ENCODE data around the gene SPDYE17.
"Not testable (repeated sequence)": the region's sequence is repeated elsewhere in the genome, so short reads cannot be mapped to it uniquely, and the experiment has no call there.

SPDYE17 gene

GRCh38 chr7:77006127-77007110 lies 25.7 kb downstream of the SPDYE17 start:
- not testable (repeated sequence) for ATAC-seq (replicated peaks; ENCODE audit: extremely low read depth, poor library complexity, severe bottlenecking); H3K4me1 Mint-ChIP-seq; H3K27ac Mint-ChIP-seq (ENCODE audit: low read depth); H3K27me3 Mint-ChIP-seq; DNase-seq (ENCODE audit: low spot score in 2 of 2); H3K4me3 Mint-ChIP-seq; H3K36me3 Mint-ChIP-seq (ENCODE audit: insufficient read depth); H3K9me3 Mint-ChIP-seq

DNA sequence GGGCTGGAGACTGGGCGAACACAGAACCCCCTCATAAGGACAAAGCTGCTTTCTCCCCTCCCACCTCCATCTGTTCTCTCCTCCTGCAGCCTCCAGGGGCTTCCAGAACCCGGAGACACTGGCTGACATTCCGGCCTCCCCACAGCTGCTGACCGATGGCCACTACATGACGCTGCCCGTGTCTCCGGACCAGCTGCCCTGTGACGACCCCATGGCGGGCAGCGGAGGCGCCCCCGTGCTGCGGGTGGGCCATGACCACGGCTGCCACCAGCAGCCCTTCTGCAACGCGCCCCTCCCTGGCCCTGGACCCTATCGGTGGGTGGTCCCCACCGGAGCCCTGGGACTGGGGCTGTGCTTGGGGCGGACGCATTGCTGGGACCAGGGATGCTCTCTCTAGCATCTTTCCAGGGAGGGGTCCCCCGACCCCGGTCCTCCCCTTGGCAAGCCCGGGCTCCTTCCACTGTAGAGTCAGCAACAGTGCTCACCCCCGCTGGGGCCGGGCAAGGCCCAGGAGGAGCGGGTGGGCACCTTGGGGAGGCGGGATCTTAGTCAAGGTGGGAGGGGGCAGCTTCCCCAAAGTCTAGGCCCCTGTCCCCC lies 26.6 kb downstream of the SPDYE17 start:
- not testable (repeated sequence) for H3K9me3 Mint-ChIP-seq; H3K27me3 Mint-ChIP-seq; H3K4me1 Mint-ChIP-seq; DNase-seq (ENCODE audit: low spot score in 2 of 2); H3K4me3 Mint-ChIP-seq; H3K36me3 Mint-ChIP-seq (ENCODE audit: insufficient read depth); H3K27ac Mint-ChIP-seq (ENCODE audit: low read depth); ATAC-seq (replicated peaks; ENCODE audit: extremely low read depth, poor library complexity, severe bottlenecking)

DNA sequence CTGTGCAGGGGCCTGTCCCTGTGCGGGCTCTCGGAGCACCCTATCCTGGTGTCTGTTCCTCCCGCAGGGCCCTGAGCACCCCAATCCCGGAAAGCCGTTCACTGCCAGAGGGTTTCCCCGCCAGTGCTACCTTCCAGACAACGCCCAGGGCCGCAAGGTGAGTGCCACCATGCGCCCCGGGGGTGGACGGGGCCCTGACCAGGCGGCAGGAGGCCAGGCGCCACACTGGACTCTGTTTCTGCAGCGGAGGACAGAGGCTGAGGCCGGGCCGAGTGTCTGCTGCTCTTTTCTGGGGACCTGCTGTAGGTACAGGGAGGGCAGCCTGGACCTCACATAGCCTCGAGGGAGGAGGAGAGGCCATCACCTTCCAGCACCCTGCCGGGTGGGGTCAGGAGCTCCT lies 28.0 kb downstream of the SPDYE17 start:
- H3K4me1 Mint-ChIP-seq; DNase-seq (ENCODE audit: low spot score in 2 of 2); ATAC-seq (replicated peaks; ENCODE audit: extremely low read depth, poor library complexity, severe bottlenecking); H3K27ac Mint-ChIP-seq (ENCODE audit: low read depth); H3K4me3 Mint-ChIP-seq; H3K36me3 Mint-ChIP-seq (ENCODE audit: insufficient read depth); H3K27me3 Mint-ChIP-seq; H3K9me3 Mint-ChIP-seq: not testable (repeated sequence)

DNA sequence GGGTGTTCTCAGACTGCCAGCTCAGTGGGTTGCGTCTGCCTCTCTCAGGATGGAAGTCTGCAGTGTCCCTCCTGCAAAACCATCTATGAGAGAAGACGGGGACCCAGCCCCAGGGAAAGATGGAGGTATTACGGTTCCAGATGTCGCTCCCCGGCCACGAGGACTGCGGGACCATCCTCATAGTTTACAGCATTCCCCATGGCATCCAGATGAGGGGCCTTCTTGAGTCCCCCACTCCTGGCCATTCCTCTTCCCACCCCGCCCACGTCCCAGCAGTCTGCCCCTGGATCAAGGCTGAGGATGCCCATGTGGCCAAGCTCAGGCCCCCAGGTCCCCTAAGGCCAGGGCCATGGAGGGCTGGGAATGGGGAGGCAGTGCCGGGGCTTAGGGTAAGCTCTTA lies 28.9 kb downstream of the SPDYE17 start:
- ATAC-seq (replicated peaks; ENCODE audit: extremely low read depth, poor library complexity, severe bottlenecking); H3K27ac Mint-ChIP-seq (ENCODE audit: low read depth); H3K4me1 Mint-ChIP-seq; DNase-seq (ENCODE audit: low spot score in 2 of 2); H3K9me3 Mint-ChIP-seq; H3K36me3 Mint-ChIP-seq (ENCODE audit: insufficient read depth); H3K4me3 Mint-ChIP-seq; H3K27me3 Mint-ChIP-seq: not testable (repeated sequence)

DNA sequence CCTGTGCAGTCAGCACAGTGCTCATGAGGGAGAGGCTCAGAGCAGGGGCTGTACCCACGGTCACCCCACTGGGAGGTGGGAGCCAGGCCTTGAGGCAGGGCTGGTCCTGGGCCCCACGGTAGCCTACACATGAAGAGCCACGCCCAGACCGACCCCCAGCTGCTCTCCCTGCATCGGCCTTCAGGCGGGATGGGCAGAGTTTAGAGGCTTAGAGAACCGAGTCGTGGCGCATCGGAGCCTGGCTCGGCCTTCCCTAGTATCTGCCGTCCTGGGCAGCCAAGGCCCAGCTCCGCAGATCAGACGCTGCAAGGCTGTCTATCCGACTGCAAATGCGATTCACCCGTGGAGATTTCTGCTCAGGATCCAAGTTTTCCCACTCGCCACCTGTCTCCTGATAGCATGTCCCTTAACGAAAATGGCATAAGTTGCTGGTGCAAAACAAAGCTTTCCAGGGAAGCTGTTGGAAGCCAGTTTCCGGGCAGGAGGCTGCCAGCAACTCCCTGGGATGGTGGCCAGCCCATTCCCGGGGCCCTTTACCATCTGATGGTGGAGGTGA lies 29.4 kb downstream of the SPDYE17 start:
- not testable (repeated sequence) for H3K36me3 Mint-ChIP-seq (ENCODE audit: insufficient read depth); H3K4me3 Mint-ChIP-seq; H3K9me3 Mint-ChIP-seq; H3K27me3 Mint-ChIP-seq; H3K4me1 Mint-ChIP-seq; ATAC-seq (replicated peaks; ENCODE audit: extremely low read depth, poor library complexity, severe bottlenecking); H3K27ac Mint-ChIP-seq (ENCODE audit: low read depth); DNase-seq (ENCODE audit: low spot score in 2 of 2)

GRCh38 chr7:77002104-77002503 lies 30.1 kb downstream of the SPDYE17 start:
- not testable (repeated sequence) for H3K4me3 Mint-ChIP-seq; H3K27me3 Mint-ChIP-seq; ATAC-seq (replicated peaks; ENCODE audit: extremely low read depth, poor library complexity, severe bottlenecking); DNase-seq (ENCODE audit: low spot score in 2 of 2); H3K4me1 Mint-ChIP-seq; H3K9me3 Mint-ChIP-seq; H3K27ac Mint-ChIP-seq (ENCODE audit: low read depth); H3K36me3 Mint-ChIP-seq (ENCODE audit: insufficient read depth)

DNA sequence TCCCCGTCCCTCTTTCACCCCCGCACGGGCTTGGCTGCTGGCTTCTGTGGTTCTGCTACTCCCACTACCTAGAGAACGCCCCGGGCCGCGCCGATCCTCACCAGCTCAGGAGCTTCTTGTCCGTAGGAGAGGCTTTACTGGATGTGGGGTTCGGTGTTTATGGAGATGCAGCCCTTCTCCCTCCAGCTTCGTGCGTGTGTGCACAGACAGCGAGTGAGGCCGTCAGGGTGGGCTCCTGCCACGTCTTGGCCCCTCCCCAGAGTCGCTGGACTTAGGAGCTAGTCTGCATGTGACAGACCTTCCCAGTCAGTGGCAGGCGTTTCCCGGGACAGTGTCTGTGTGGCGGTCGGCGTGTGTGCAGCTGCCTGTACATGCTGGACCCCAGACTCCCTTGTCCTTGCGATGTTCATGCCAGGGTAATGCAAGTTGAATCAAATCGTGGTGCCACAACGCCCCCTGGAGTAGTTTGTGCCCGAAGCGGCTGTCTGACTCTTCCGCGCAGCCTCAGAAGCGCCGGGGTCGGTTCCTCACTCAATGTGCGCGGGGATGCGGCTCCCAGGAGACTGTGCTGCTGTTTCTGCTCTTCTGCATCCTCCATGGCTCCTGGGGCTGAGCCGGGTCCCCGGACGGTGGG lies 32.6 kb downstream of the SPDYE17 start:
- H3K4me3 Mint-ChIP-seq; DNase-seq (ENCODE audit: low spot score in 2 of 2); H3K4me1 Mint-ChIP-seq; H3K27me3 Mint-ChIP-seq; H3K9me3 Mint-ChIP-seq; H3K36me3 Mint-ChIP-seq (ENCODE audit: insufficient read depth); H3K27ac Mint-ChIP-seq (ENCODE audit: low read depth): not testable (repeated sequence)
- ATAC-seq (replicated peaks; ENCODE audit: extremely low read depth, poor library complexity, severe bottlenecking), result peak; percentile 37

DNA sequence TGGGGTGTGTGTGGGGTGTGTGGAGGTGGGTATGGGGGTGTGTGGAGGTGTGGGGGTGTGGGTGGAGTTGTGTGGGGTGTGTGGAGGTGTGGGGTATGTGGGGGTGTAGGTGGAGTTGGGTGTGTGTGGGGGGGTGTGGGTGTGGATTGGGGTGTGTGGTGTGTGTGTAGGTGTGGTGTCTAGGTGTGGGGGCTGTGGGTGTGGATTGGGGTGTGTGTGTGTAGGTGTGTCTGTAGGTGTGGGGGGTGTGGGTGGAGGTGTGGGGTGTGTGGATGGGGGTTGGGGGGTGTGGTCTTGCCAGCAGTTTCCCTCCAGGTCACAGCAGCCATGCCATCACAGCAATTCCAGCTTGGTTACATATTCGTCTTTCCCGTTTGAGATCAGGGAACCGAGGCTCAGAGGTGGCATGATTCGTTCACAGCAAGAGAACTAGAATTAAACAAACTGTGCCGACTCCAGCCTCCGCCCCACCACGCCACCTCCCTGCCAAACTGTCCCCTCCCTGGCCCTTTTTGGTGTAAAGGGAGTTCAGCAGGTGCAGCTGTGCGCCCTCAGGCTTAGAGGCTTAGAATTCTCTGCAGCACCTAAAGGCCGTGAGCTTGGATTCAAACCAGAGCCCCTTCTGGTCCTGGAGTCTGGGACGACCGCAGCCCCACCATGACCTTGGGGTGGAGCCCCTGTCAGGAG lies 33.3 kb downstream of the SPDYE17 start:
- peak; percentile 48 for ATAC-seq (replicated peaks; ENCODE audit: extremely low read depth, poor library complexity, severe bottlenecking)
- H3K4me3 Mint-ChIP-seq; DNase-seq (ENCODE audit: low spot score in 2 of 2); H3K9me3 Mint-ChIP-seq; H3K36me3 Mint-ChIP-seq (ENCODE audit: insufficient read depth); H3K4me1 Mint-ChIP-seq; H3K27me3 Mint-ChIP-seq: not testable (repeated sequence)
- peak overlapping the region; percentile 74 for H3K27ac Mint-ChIP-seq (ENCODE audit: low read depth)

GRCh38 chr7:76998285-76998589 lies 33.9 kb downstream of the SPDYE17 start:
- Mint-ChIP-seq H3K9me3 (no peaks in the 10 kb centered on the region), H3K36me3 (ENCODE audit: insufficient read depth) (peaks cover 4% of the 10 kb centered on the region), H3K27me3 (no peaks in the 10 kb centered on the region), H3K4me3 (no peak overlapping the region), H3K27ac (ENCODE audit: low read depth) (peak overlapping the region; percentile 74), H3K4me1 (peaks cover 7% of the 10 kb centered on the region)
- ATAC-seq (replicated peaks; ENCODE audit: extremely low read depth, poor library complexity, severe bottlenecking) (no peak), DNase-seq (ENCODE audit: low spot score in 2 of 2) (no peak)

DNA sequence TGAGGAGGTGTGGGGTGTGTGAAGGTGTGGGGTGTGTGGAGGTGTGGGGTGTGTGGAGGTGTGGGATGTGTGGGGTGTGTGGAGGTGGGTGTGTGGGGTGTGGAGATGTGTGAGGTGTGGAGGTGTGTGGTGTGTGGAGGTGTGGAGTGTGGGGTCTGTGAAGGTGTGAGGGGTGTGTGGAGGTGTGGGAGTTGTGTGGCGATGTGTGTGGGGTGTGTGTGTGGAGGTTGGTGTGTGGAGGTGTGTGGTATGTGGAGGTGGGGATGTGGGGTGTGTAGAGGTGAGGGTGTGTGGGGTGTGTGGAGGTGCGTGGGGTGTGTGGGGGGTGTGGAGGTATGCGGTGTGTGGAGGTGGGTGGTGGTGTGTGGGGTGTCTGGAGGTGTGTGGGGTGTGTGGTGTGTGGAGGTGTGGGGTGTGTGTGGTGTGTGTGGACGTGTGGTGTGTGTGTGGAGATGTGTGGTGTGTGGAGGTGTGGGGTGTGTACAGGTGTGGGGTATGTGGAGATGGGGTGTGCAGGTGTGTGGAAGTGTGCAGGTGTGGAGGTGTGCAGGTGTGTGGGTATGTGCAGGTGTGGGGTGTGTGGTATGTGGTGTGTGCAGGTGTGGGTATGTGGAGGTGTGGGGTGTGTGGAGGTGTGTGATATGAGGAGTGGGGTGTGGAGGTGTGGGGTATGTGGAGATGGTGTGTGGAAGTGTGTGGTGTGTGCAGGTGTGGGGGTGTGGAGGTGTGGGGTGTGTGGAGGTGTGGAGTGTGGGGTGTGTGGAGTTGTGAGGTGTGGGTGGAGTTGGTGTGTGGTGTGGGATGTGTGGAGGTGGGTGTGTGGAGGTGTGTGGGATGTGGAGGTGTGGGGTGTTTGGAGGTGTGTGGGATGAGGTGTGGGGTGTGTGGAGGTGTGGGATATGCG lies 34.5 kb downstream of the SPDYE17 start:
- Mint-ChIP-seq H3K4me1 (peaks cover 7% of the 10 kb centered on the region), H3K4me3 (no peak overlapping the region), H3K27ac (ENCODE audit: low read depth) (peak overlapping the region; percentile 65), H3K36me3 (ENCODE audit: insufficient read depth) (peaks cover 4% of the 10 kb centered on the region), H3K9me3 (no peaks in the 10 kb centered on the region), H3K27me3 (no peaks in the 10 kb centered on the region)
- DNase-seq (ENCODE audit: low spot score in 2 of 2), result no peak
- ATAC-seq (replicated peaks; ENCODE audit: extremely low read depth, poor library complexity, severe bottlenecking), result no peak

DNA sequence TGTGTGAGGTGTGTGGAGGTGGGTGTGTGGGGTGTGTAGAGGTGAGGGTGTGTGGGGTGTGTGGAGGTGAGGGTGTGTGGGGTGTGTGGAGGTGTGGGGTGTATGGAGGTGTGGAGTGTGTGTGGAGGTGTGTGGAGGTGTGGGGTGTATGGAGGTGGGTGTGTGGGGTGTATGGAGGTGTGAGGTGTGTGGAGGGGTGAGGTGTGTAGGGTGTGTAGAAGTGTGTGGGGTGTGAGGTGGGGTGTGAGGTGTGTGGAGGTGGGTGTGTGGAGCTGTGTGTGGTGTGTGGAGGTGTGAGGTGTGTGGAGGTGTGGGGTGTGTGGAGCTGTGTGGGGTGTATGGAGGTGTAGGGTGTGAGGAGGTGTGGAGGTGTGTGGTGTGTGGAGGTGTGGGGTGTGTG lies 35.2 kb downstream of the SPDYE17 start:
- not testable (repeated sequence) for H3K4me1 Mint-ChIP-seq; ATAC-seq (replicated peaks; ENCODE audit: extremely low read depth, poor library complexity, severe bottlenecking); DNase-seq (ENCODE audit: low spot score in 2 of 2); H3K4me3 Mint-ChIP-seq; H3K9me3 Mint-ChIP-seq; H3K27me3 Mint-ChIP-seq; H3K36me3 Mint-ChIP-seq (ENCODE audit: insufficient read depth)
- H3K27ac Mint-ChIP-seq (ENCODE audit: low read depth), result peak overlapping the region; percentile 65

DNA sequence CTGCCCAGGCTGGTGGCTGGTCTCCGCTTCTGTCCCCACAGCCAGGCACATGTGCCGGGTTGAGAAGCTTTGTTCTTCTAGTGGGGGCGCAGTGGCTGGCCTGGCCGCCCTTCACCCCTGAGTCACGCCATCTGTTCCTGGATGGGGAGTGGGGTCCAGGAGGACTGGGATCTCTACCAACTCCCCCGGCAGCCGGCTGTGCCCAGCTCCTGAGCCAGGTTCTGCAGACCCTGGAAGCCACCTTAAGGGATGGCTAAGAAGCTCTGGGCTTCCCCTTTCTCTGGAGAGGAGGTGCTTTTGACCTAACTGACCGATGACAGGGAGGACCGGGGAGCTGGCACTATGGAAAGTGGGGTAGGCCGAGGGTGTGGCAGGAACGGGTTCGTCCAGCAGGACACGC lies 37.9 kb downstream of the SPDYE17 start:
- H3K4me3 Mint-ChIP-seq; H3K4me1 Mint-ChIP-seq; H3K36me3 Mint-ChIP-seq (ENCODE audit: insufficient read depth); DNase-seq (ENCODE audit: low spot score in 2 of 2); H3K9me3 Mint-ChIP-seq; H3K27me3 Mint-ChIP-seq; ATAC-seq (replicated peaks; ENCODE audit: extremely low read depth, poor library complexity, severe bottlenecking): not testable (repeated sequence)
- peak overlapping the region; percentile 55 for H3K27ac Mint-ChIP-seq (ENCODE audit: low read depth)

Measured in central memory CD8-positive, alpha-beta T cell (primary cell).